ENCODE results near the gene TMEM61.

DNA sequence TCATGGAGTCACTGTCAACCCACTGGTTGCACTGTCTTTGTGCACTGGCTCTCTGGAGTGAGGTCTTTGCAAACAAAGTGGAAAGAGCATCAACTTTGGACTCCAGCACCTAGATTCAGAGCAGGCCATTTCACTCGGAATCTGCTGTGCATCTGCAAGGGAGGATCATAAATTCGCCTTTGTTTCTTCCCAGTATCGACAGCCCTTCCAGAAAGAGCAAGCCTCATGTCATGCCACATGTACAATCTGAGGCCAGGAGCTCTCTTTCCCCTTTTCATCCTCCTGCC, 58.1 kb downstream of the TMEM61 start:
- no peak for TF ChIP-seq EZH2 (IDR thresholded peaks at IDR 0.05; ENCODE audit: borderline replicate concordance, low read length)
- TF ChIP-seq, protein P1, sequence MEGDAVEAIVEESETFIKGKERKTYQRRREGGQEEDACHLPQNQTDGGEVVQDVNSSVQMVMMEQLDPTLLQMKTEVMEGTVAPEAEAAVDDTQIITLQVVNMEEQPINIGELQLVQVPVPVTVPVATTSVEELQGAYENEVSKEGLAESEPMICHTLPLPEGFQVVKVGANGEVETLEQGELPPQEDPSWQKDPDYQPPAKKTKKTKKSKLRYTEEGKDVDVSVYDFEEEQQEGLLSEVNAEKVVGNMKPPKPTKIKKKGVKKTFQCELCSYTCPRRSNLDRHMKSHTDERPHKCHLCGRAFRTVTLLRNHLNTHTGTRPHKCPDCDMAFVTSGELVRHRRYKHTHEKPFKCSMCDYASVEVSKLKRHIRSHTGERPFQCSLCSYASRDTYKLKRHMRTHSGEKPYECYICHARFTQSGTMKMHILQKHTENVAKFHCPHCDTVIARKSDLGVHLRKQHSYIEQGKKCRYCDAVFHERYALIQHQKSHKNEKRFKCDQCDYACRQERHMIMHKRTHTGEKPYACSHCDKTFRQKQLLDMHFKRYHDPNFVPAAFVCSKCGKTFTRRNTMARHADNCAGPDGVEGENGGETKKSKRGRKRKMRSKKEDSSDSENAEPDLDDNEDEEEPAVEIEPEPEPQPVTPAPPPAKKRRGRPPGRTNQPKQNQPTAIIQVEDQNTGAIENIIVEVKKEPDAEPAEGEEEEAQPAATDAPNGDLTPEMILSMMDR (IDR thresholded peaks at IDR 0.05; ENCODE audit: low read length), result no peak
